ENCODE measurements around the gene HLX. TPM values are rescaled to one million over a fixed set of nuclear protein-coding genes. Genes with fewer than 3 reads are reported as not detected.

The HLX gene
- total and polyA plus RNA-seq, 10 donors, result 6.9 to 36.1 (median 16.3) TPM

- WGBS, 5 donors, result 12 to 31% (median 13%) methylated on average over 30 to 54 of the region's 54 CpGs
- Histone ChIP-seq H3K4me1 (peaks cover 21 to 88% (median 55%) of the 10 kb centered on the region in 6 donors), H3K27me3 (replicated peaks in 1 of 7) (peaks cover 0 to 52% (median 0%) of the 10 kb centered on the region in 7 donors), H3K4me3 (peak overlapping the region; percentile 21 to 90 (median 36)), H3K27ac (peak overlapping the region; percentile 35 to 99 (median 98)), H3K9me3 (no peaks in the 10 kb centered on the region), H3K36me3 (peaks cover 0 to under 1% (median 0%) of the 10 kb centered on the region in 6 donors)
- intact Hi-C loops (cut with DNase I; ENCODE audit: low total_unique reads), result no loop called here
- DNase-seq, result peak; percentile 90
- TF ChIP-seq POLR2A (IDR thresholded peaks at IDR 0.05) (peak in 1 of 3 donors; percentile 2), POLR2AphosphoS5 (IDR thresholded peaks at IDR 0.05) (peak; percentile 48 to 63 (median 55)), CTCF (IDR thresholded peaks at IDR 0.05 in 8 of 11, conservative IDR thresholded peaks at IDR 0.05 in 3 of 11) (no peak)
These were observed 2.5 kb upstream of the HLX start for GRCh38 chr1:220876511-220877376.

- 46 to 58% (median 50%) methylated on average over 24 to 26 of the region's 26 CpGs for WGBS, 5 donors
- peaks cover 25 to 96% (median 62%) of the 10 kb centered on the region in 6 donors for H3K4me1 ChIP-seq
These were observed 1.7 kb upstream of the HLX start for GRCh38 chr1:220877377-220878095.

GRCh38 chr1:220878191-220879075 lies 810 bp upstream of the HLX start:
- TF ChIP-seq CTCF (IDR thresholded peaks at IDR 0.05 in 8 of 11, conservative IDR thresholded peaks at IDR 0.05 in 3 of 11), result no peak
- peak in 1 of 3 donors; percentile 16 for TF ChIP-seq POLR2A (IDR thresholded peaks at IDR 0.05)
- peak in 1 of 3 donors; percentile 53 for TF ChIP-seq POLR2AphosphoS5 (IDR thresholded peaks at IDR 0.05)

More at GRCh38 chr1:220877377-220878095, 1.7 kb upstream of the HLX start:
- Histone ChIP-seq H3K27me3 (replicated peaks in 1 of 7) (peaks cover 0 to 60% (median 0%) of the 10 kb centered on the region in 7 donors), H3K9me3 (no peaks in the 10 kb centered on the region), H3K36me3 (peaks cover 0 to 9% (median 0%) of the 10 kb centered on the region in 6 donors), H3K27ac (peak overlapping the region; percentile 35 to 99 (median 98)), H3K4me3 (peak overlapping the region; percentile 21 to 90 (median 36))
- intact Hi-C loops (cut with DNase I; ENCODE audit: low total_unique reads), result no loop called here
- peak in 1 of 3 donors; percentile 12 for TF ChIP-seq POLR2AphosphoS5 (IDR thresholded peaks at IDR 0.05)
- no peak for TF ChIP-seq CTCF (IDR thresholded peaks at IDR 0.05 in 8 of 11, conservative IDR thresholded peaks at IDR 0.05 in 3 of 11)
- TF ChIP-seq POLR2A (IDR thresholded peaks at IDR 0.05), result no peak
- no peak for DNase-seq

More at GRCh38 chr1:220878191-220879075, 810 bp upstream of the HLX start:
- H3K9me3 ChIP-seq, result no peaks in the 10 kb centered on the region
- intact Hi-C loops (cut with DNase I; ENCODE audit: low total_unique reads), result no loop called here
- peak; percentile 85 for DNase-seq
- peak overlapping the region; percentile 94 to 99 (median 98) for H3K27ac ChIP-seq
- WGBS, 5 donors, result 8 to 13% (median 9%) methylated on average over 38 to 42 of the region's 42 CpGs
- H3K4me1 ChIP-seq, result peaks cover 25 to 99% (median 67%) of the 10 kb centered on the region in 6 donors
- H3K36me3 ChIP-seq, result peaks cover 0 to 18% (median 2%) of the 10 kb centered on the region in 6 donors
- H3K4me3 ChIP-seq, result peak overlapping the region; percentile 62 to 90 (median 74)
- peaks cover 0 to 62% (median 0%) of the 10 kb centered on the region in 7 donors for H3K27me3 ChIP-seq (replicated peaks in 1 of 7)
